ENCODE results near the gene DCST2.

Gene DCST2

GRCh38 chr1:155012026-155012546 is 21.5 kb downstream of the DCST2 start:
- in situ Hi-C loops (cut with MboI; ENCODE audit: low sequenced_read_pairs) = no loop called here

GRCh38 chr1:155011437-155012025 is 22.1 kb downstream of the DCST2 start:
- in situ Hi-C loops (cut with MboI; ENCODE audit: low sequenced_read_pairs) = no loop called here

- in situ Hi-C loops (cut with MboI; ENCODE audit: low sequenced_read_pairs) = no loop called here
These were observed 22.6 kb downstream of the DCST2 start for GRCh38 chr1:155011004-155011416.

GRCh38 chr1:155010211-155010918 is 23.2 kb downstream of the DCST2 start:
- in situ Hi-C loops (cut with MboI; ENCODE audit: low sequenced_read_pairs) = no loop called here

- in situ Hi-C loops (cut with MboI; ENCODE audit: low sequenced_read_pairs) = no loop called here
These were observed 23.8 kb downstream of the DCST2 start for GRCh38 chr1:155009742-155010141.

GRCh38 chr1:155009221-155009711 is 24.3 kb downstream of the DCST2 start:
- in situ Hi-C loops (cut with MboI; ENCODE audit: low sequenced_read_pairs) = no loop called here

- in situ Hi-C loops (cut with MboI; ENCODE audit: low sequenced_read_pairs) = no loop called here
These were observed 25.3 kb downstream of the DCST2 start for GRCh38 chr1:155008015-155008941.

GRCh38 chr1:155007251-155007828 is 26.2 kb downstream of the DCST2 start:
- in situ Hi-C loops (cut with MboI; ENCODE audit: low sequenced_read_pairs) = no loop called here

GRCh38 chr1:155006601-155007101 is 26.9 kb downstream of the DCST2 start:
- in situ Hi-C loops (cut with MboI; ENCODE audit: low sequenced_read_pairs) = no loop called here

GRCh38 chr1:155005076-155006011 is 28.2 kb downstream of the DCST2 start:
- in situ Hi-C loops (cut with MboI; ENCODE audit: low sequenced_read_pairs) = no loop called here

- in situ Hi-C loops (cut with MboI; ENCODE audit: low sequenced_read_pairs) = no loop called here
These were observed 29.1 kb downstream of the DCST2 start for GRCh38 chr1:155004352-155005075.

GRCh38 chr1:155003766-155004351 is 29.7 kb downstream of the DCST2 start:
- in situ Hi-C loops (cut with MboI; ENCODE audit: low sequenced_read_pairs) = no loop called here

GRCh38 chr1:155003227-155003765 is 30.3 kb downstream of the DCST2 start:
- in situ Hi-C loops (cut with MboI; ENCODE audit: low sequenced_read_pairs) = no loop called here

- in situ Hi-C loops (cut with MboI; ENCODE audit: low sequenced_read_pairs) = no loop called here
These were observed 30.9 kb downstream of the DCST2 start, which contains the start of gene ZBTB7B for GRCh38 chr1:155002464-155003226. Gene ZBTB7B (plus strand): TSS chr1:155002802. CDS start chr1:155014661, 11,859 bp downstream.

- in situ Hi-C loops (cut with MboI; ENCODE audit: low sequenced_read_pairs) = no loop called here
These were observed 31.7 kb downstream of the DCST2 start for GRCh38 chr1:155001675-155002463.

GRCh38 chr1:155001425-155001674 is 32.2 kb downstream of the DCST2 start:
- in situ Hi-C loops (cut with MboI; ENCODE audit: low sequenced_read_pairs) = no loop called here
